WI38 (cell line): ENCODE data around the gene RNF4.
"Not testable (repeated sequence)": the region's sequence is repeated elsewhere in the genome, so short reads cannot be mapped to it uniquely, and the experiment has no call there.

ENCODE experiments used
- H3K4me3 ChIP-seq: 2 replicates; pipeline ENCODE4 v1.5.1; 2011; ENCODE audit warnings: low read depth, mild to moderate bottlenecking, control low read depth, low read length
- CTCF ChIP-seq: IDR thresholded peaks from 2 replicates; pipeline ENCODE4 v1.5.1; 2012; ENCODE audit warnings: low read depth, mild to moderate bottlenecking, control low read depth, low read length

The RNF4 gene

GRCh38 chr4:2426069-2426397 is 42.9 kb upstream of the RNF4 start:
- H3K4me3 ChIP-seq = no peak overlapping the region
- no peak for TF ChIP-seq CTCF

GRCh38 chr4:2426711-2427275 is 42.1 kb upstream of the RNF4 start:
- H3K4me3 ChIP-seq = no peak overlapping the region
- no peak for TF ChIP-seq CTCF

GRCh38 chr4:2427383-2428334 is 41.2 kb upstream of the RNF4 start:
- H3K4me3 ChIP-seq = no peak overlapping the region
- TF ChIP-seq CTCF = no peak

- no peak for TF ChIP-seq CTCF
- no peak overlapping the region for H3K4me3 ChIP-seq
These were observed 40.3 kb upstream of the RNF4 start for GRCh38 chr4:2428496-2429213.

- H3K4me3 ChIP-seq = not testable (repeated sequence)
These were observed 38.8 kb upstream of the RNF4 start for GRCh38 chr4:2429945-2430757.

GRCh38 chr4:2432004-2432403 is 36.9 kb upstream of the RNF4 start:
- TF ChIP-seq CTCF = no peak
- H3K4me3 ChIP-seq = no peak overlapping the region

GRCh38 chr4:2432991-2433530 is 35.8 kb upstream of the RNF4 start:
- no peak for TF ChIP-seq CTCF
- no peak overlapping the region for H3K4me3 ChIP-seq
